HepG2 (cell line): ENCODE measurements around the gene DGKD. TPM values are rescaled to one million over a fixed set of nuclear protein-coding genes. Genes with fewer than 3 reads are reported as not detected.

Source experiments
- ATAC-seq: fragments of 200-7000 bp; cut with Tn5 transposase; 3 replicates; pipeline ENCODE4 v1.9.1; 2020; ENCODE audit warnings: mild to moderate bottlenecking, moderate library complexity
- BruUV-seq: library from RNA; stranded (reverse); fragments of 400-500 nt; replicated peaks from 2 replicates; lab custom pipeline; 2021; lab: Mats Ljungman, UMichigan
- CTCF ChIA-PET: fragments of 300-600 bp; formaldehyde crosslinking; extraction: SDS; loops from one replicate; lab custom pipeline; 2021; ENCODE audit warnings: low total read pairs, inconsistent platforms, low intra/inter-chr PET ratio; lab: Yijun Ruan, JAX
- POLR2A ChIA-PET: fragments of 350-600 bp; sonication (Branson Sonifier 250); formaldehyde crosslinking; loops from one replicate; lab custom pipeline; 2020; ENCODE audit warnings: antibody characterized with exemption, inconsistent platforms; lab: Yijun Ruan, JAX
- DNase-seq: peaks from one replicate; pipeline ENCODE4 v3.0.0-alpha.2; 2015; ENCODE audit warnings: low spot score
- FAIRE-seq: peaks from 3 replicates; lab custom pipeline; 2011; peaks lifted over from hg19 to GRCh38; lab: Jason Lieb, UNC
- H2AFZ ChIP-seq: one replicate; pipeline ENCODE4 v1.6.1; 2011; ENCODE audit warnings: low read length, inconsistent platforms
- H3K27ac ChIP-seq: fragments of 300-600 bp; 3 replicates; pipeline ENCODE4 v1.8.0; 2011; ENCODE audit warnings: mixed run types, mild to moderate bottlenecking, mixed read lengths, low read length, inconsistent platforms; ENCODE audit not compliant: insufficient read depth; ENCODE audit errors: extremely low read length
- H3K27me3 ChIP-seq, 2 experiments: fragments of 200-600 bp in 1 of 2; 2 replicates in 1 of 2; 3 replicates in 1 of 2; pipeline versions ENCODE4 v1.6.0 to v1.8.0; 2011; ENCODE audit warnings: low read length in 2 of 2, mild to moderate bottlenecking in 2 of 2, moderate library complexity in 2 of 2, inconsistent platforms in 1 of 2; ENCODE audit not compliant: insufficient read depth in 2 of 2, control insufficient read depth in 1 of 2
- H3K36me3 ChIP-seq, 2 experiments: fragments of 200-600 bp in 1 of 2; replicated peaks in 1 of 2; 2 replicates in 1 of 2; 3 replicates in 1 of 2; pipeline versions ENCODE4 v1.5.1 to v1.8.0; 2011; ENCODE audit warnings: low read length in 2 of 2, inconsistent platforms in 1 of 2; ENCODE audit not compliant: insufficient read depth in 2 of 2, control insufficient read depth in 1 of 2
- H3K4me1 ChIP-seq: 2 replicates; pipeline ENCODE4 v1.5.1; 2012; ENCODE audit warnings: low read length, inconsistent platforms; ENCODE audit not compliant: insufficient read depth
- H3K4me2 ChIP-seq: 2 replicates; pipeline ENCODE4 v1.6.0; 2011; ENCODE audit warnings: low read depth, low read length, inconsistent platforms
- H3K4me3 ChIP-seq, 3 experiments: fragments of 200-600 bp in 1 of 3; sonication (generic), shearing (Covaris generic) in 1 of 3; replicated peaks in 1 of 3; 2 replicates each; pipeline ENCODE4 v1.5.1; 2011 to 2016; ENCODE audit warnings: low read length in 3 of 3, inconsistent platforms in 2 of 3, low read depth in 2 of 3, mild to moderate bottlenecking in 2 of 3, control low read depth in 1 of 3, mixed read lengths in 1 of 3; ENCODE audit not compliant: insufficient read depth in 1 of 3
- H3K79me2 ChIP-seq: one replicate; pipeline ENCODE4 v1.6.1; 2011; ENCODE audit warnings: low read length, inconsistent platforms; ENCODE audit not compliant: insufficient read depth
- H3K9ac ChIP-seq: 2 replicates; pipeline ENCODE4 v1.6.0; 2011; ENCODE audit warnings: mild to moderate bottlenecking, low read depth, low read length, inconsistent platforms; ENCODE audit not compliant: insufficient read depth
- H3K9me3 ChIP-seq: 2 replicates; pipeline ENCODE4 v1.5.1; 2012; ENCODE audit warnings: mild to moderate bottlenecking, low read length
- H4K20me1 ChIP-seq: 2 replicates; pipeline ENCODE4 v1.6.0; 2011; ENCODE audit warnings: inconsistent platforms, mild to moderate bottlenecking, low read length, moderate library complexity; ENCODE audit not compliant: insufficient read depth
- CEBPB ChIP-seq: IDR thresholded peaks from 2 replicates; pipeline ENCODE4 v1.6.1; 2011; ENCODE audit warnings: low read depth, low read length, improper control_type of control experiment, borderline replicate concordance
- DNMT1 ChIP-seq: sonication (generic); formaldehyde crosslinking; IDR thresholded peaks from 2 replicates; pipeline ENCODE4 v1.5.1; 2020; ENCODE audit warnings: mild to moderate bottlenecking, missing genetic modification reagents
- GABPB1 ChIP-seq: IDR thresholded peaks from 2 replicates; pipeline ENCODE4 v1.6.1; 2016; ENCODE audit warnings: mild to moderate bottlenecking, missing genetic modification reagents, moderate library complexity, missing compliant biosample characterization
- HDAC2 ChIP-seq: sonication (generic); formaldehyde crosslinking; IDR thresholded peaks from 2 replicates; pipeline ENCODE4 v1.4.0; 2020; ENCODE audit warnings: missing genetic modification reagents
- HIVEP1 ChIP-seq: sonication (generic); formaldehyde crosslinking; IDR thresholded peaks from 2 replicates; pipeline ENCODE4 v1.4.0; 2020; ENCODE audit warnings: mild to moderate bottlenecking, missing genetic modification reagents
- MXD4 ChIP-seq: IDR thresholded peaks from 2 replicates; pipeline ENCODE4 v1.6.1; 2016; ENCODE audit warnings: mild to moderate bottlenecking, missing biosample characterization, missing genetic modification reagents
- NKX3-1 ChIP-seq: sonication (generic); formaldehyde crosslinking; IDR thresholded peaks from 2 replicates; pipeline ENCODE4 v1.5.0; 2020; ENCODE audit warnings: missing genetic modification reagents
- PCBP1 ChIP-seq: fragments of 200-400 bp; formaldehyde crosslinking; IDR thresholded peaks from 2 replicates; pipeline ENCODE4 v1.6.1; 2017; ENCODE audit warnings: mild to moderate bottlenecking, low read depth, low read length, borderline replicate concordance
- TEAD2 ChIP-seq: sonication (generic); formaldehyde crosslinking; IDR thresholded peaks from 2 replicates; pipeline ENCODE4 v1.9.0; 2021; ENCODE audit warnings: missing genetic modification reagents
- ZNF558 ChIP-seq: sonication (generic); formaldehyde crosslinking; IDR thresholded peaks from 2 replicates; pipeline ENCODE4 v1.9.0; 2022; ENCODE audit warnings: mild to moderate bottlenecking, missing genetic modification reagents, borderline replicate concordance
- WGBS: methylation state at CpG from one replicate; pipeline ENCODE4 v1.1.6; 2017; ENCODE audit warnings: low lambda C conversion rate; 5-methylcytosine and 5-hydroxymethylcytosine counted together
- in situ Hi-C: cut with HindIII; loops from 2 replicates; pipeline ENCODE4 v1.10.0; 2017; ENCODE audit warnings: low pct_unique_long_range_greater_than_20kb; ENCODE audit not compliant: extremely low pct_ligation_motif_present
- intact Hi-C: fragments of 100-400 bp; cut with micrococcal nuclease; formaldehyde crosslinking; loops from one replicate; pipeline ENCODE4 v1.10.0; 2022; ENCODE audit not compliant: unreplicated experiment
- polyA plus RNA-seq, 8 experiments: library from polyadenylated mRNA; depleted of rRNA in 3 of 8; stranded (reverse) in 7 of 8; unstranded in 1 of 8; fragments of >200 nt; fragmentation: Illumina TruSeq in 4 of 8; extraction: Trizol in 4 of 8; gene quantifications; 2 replicates each; pipeline versions ENCODE4 v1.2.1 to v1.2.3, GENCODE V29; 2011 to 2016; ENCODE audit warnings: low read depth in 4 of 8, missing spikeins in 1 of 8, mixed read lengths in 1 of 8; ENCODE audit not compliant: insufficient read depth in 1 of 8
- total RNA-seq, 5 experiments: library from RNA; depleted of rRNA; stranded (reverse); fragments of >200 nt; fragmentation: Illumina TruSeq; extraction: Trizol; gene quantifications; 2 replicates each; pipeline ENCODE4 v1.2.3, GENCODE V29; 2016; ENCODE audit warnings: low read depth in 1 of 5
- TF ChIP-seq, protein P1 (sequence below): sonication (generic); formaldehyde crosslinking; IDR thresholded peaks from 2 replicates; pipeline ENCODE4 v1.4.0; 2020; ENCODE audit warnings: missing genetic modification reagents
- TF ChIP-seq, protein P2 (sequence below): IDR thresholded peaks from 2 replicates; pipeline ENCODE4 v1.6.1; 2016; ENCODE audit warnings: missing biosample characterization, missing genetic modification reagents, low read depth

The DGKD gene
- total and polyA plus RNA-seq, 2 of the 13 experiments (the other 11 are each of a cell fraction or from before 2014, with no cell fraction given), result 24.5 to 33.2 TPM

DNA sequence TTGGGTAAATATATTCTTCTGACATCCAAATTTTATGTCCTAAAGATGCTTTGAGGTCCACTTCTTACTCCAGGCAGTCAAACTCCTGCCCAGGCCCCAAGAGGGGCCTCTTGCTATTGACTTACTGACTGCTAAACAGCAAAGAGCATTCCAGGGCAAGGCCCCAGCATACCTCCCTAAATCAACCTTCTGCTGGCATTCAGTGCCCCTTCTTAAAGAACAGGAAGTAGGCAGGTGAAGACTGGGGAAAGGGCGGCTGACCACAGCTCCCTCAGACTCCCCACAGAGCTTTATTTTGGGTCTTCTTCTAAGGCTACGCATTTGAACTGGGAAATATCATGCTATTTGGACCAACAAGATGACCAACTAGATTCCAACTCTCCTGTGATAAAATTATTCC lies 143.4 kb downstream of the DGKD start:
- BruUV-seq, result no TSS peak
- WGBS, result 97% methylated on average over 2 of the region's 2 CpGs

More for the DNA sequence above, 143.4 kb downstream of the DGKD start:
- Histone ChIP-seq H4K20me1 (no peaks in the 10 kb centered on the region), H2AFZ (no peak overlapping the region), H3K4me1 (no peaks in the 10 kb centered on the region), H3K27ac (no peak overlapping the region), H3K4me3 (no peak overlapping the region), H3K4me2 (no peak overlapping the region), H3K9me3 (peaks cover 4% of the 10 kb centered on the region; the same call in 1 of the 2 replicates), H3K27me3 (no peaks in the 10 kb centered on the region), H3K36me3 (peaks cover 7 to 33% of the 10 kb centered on the region in 2 experiments; a peak in 4 of 5 replicates), H3K9ac (no peak overlapping the region), H3K79me2 (no peaks in the 10 kb centered on the region)
- FAIRE-seq, result no peak
- TF ChIP-seq GABPB1 (CRISPR knock-in tag), result no peak
- no peak for TF ChIP-seq DNMT1 (CRISPR knock-in tag)
- no peak for TF ChIP-seq ZNF558 (CRISPR knock-in tag)
- no peak for TF ChIP-seq MXD4 (CRISPR knock-in tag)
- TF ChIP-seq PCBP1, result no peak
- TF ChIP-seq HIVEP1 (CRISPR knock-in tag), result no peak
- TF ChIP-seq, protein P1, sequence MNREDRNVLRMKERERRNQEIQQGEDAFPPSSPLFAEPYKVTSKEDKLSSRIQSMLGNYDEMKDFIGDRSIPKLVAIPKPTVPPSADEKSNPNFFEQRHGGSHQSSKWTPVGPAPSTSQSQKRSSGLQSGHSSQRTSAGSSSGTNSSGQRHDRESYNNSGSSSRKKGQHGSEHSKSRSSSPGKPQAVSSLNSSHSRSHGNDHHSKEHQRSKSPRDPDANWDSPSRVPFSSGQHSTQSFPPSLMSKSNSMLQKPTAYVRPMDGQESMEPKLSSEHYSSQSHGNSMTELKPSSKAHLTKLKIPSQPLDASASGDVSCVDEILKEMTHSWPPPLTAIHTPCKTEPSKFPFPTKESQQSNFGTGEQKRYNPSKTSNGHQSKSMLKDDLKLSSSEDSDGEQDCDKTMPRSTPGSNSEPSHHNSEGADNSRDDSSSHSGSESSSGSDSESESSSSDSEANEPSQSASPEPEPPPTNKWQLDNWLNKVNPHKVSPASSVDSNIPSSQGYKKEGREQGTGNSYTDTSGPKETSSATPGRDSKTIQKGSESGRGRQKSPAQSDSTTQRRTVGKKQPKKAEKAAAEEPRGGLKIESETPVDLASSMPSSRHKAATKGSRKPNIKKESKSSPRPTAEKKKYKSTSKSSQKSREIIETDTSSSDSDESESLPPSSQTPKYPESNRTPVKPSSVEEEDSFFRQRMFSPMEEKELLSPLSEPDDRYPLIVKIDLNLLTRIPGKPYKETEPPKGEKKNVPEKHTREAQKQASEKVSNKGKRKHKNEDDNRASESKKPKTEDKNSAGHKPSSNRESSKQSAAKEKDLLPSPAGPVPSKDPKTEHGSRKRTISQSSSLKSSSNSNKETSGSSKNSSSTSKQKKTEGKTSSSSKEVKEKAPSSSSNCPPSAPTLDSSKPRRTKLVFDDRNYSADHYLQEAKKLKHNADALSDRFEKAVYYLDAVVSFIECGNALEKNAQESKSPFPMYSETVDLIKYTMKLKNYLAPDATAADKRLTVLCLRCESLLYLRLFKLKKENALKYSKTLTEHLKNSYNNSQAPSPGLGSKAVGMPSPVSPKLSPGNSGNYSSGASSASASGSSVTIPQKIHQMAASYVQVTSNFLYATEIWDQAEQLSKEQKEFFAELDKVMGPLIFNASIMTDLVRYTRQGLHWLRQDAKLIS (CRISPR knock-in tag), result no peak
- no peak for TF ChIP-seq HDAC2 (CRISPR knock-in tag)
- no peak for TF ChIP-seq NKX3-1 (CRISPR knock-in tag)
- TF ChIP-seq, protein P2, sequence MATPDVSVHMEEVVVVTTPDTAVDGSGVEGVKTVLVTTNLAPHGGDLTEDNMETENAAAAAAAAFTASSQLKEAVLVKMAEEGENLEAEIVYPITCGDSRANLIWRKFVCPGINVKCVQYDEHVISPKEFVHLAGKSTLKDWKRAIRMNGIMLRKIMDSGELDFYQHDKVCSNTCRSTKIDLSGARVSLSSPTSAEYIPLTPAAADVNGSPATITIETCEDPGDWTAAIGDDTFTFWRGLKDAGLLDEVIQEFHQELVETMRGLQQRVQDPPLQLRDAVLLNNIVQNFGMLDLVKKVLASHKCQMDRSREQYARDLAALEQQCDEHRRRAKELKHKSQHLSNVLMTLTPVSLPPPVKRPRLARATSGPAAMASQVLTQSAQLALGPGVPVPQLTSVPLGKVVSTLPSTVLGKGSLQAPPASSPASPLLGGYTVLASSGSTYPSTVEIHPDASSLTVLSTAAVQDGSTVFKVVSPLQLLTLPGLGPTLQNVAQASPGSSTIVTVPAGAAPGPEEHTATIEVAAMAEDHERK (CRISPR knock-in tag), result no peak
- TF ChIP-seq TEAD2 (CRISPR knock-in tag), result no peak
- TF ChIP-seq CEBPB, result no peak
- DNase-seq, result no peak
- ChIA-PET CTCF (no interaction called here), POLR2A (no interaction called here)
- intact Hi-C loops (no loop called here), in situ Hi-C loops (no loop called here)
- ATAC-seq, result no peak
